Thyroid gland (tissue), 4 donors: ENCODE data around the gene SUMO3. TPM values are rescaled to one million over a fixed set of nuclear protein-coding genes. Genes with fewer than 3 reads are reported as not detected.
"Not testable (repeated sequence)": the region's sequence is repeated elsewhere in the genome, so short reads cannot be mapped to it uniquely, and the experiment has no call there.

Source experiments
- DNase-seq, 2 donors: peaks; one replicate each; pipeline ENCODE4 v3.0.0-alpha.2; 2019
- H3K27ac ChIP-seq, 3 donors: fragments of 200-600 bp; sonication (generic); 1 replicate in 2 of 3; 2 replicates in 1 of 3; pipeline ENCODE4 v1.5.1; 2016 to 2019; ENCODE audit warnings: mild to moderate bottlenecking in 1 of 3, moderate library complexity in 1 of 3
- H3K27me3 ChIP-seq: fragments of 200-600 bp; sonication (generic); one replicate; pipeline ENCODE4 v1.5.1; 2019
- H3K36me3 ChIP-seq, 2 donors: fragments of 200-600 bp; sonication (generic); one replicate each; pipeline ENCODE4 v1.5.1; 2016 to 2019
- H3K4me1 ChIP-seq, 2 donors: fragments of 200-600 bp; sonication (generic); one replicate each; pipeline ENCODE4 v1.5.1; 2017 to 2019
- H3K4me3 ChIP-seq, 3 donors: fragments of 200-600 bp; sonication (generic); replicated peaks in 1 of 3; 1 replicate in 2 of 3; 2 replicates in 1 of 3; pipeline ENCODE4 v1.5.1; 2016; ENCODE audit warnings: mild to moderate bottlenecking in 1 of 3
- H3K9me3 ChIP-seq: fragments of 200-600 bp; sonication (generic); one replicate; pipeline ENCODE4 v1.5.1; 2017
- CTCF ChIP-seq, 6 experiments: fragments of 200-600 bp in 3 of 6; fragments of 450-650 bp in 3 of 6; sonication (generic) in 3 of 6; IDR thresholded peaks; one replicate each; pipeline ENCODE4 v1.5.1; 2016 to 2019; ENCODE audit warnings: antibody characterized with exemption in 6 of 6, mild to moderate bottlenecking in 2 of 6, inconsistent platforms in 1 of 6, moderate library complexity in 1 of 6
- POLR2A ChIP-seq, 2 donors: fragments of 450-650 bp; IDR thresholded peaks; one replicate each; pipeline ENCODE4 v1.6.1; 2017; ENCODE audit warnings: antibody characterized with exemption in 2 of 2, mild to moderate bottlenecking in 2 of 2, moderate library complexity in 1 of 2
- WGBS, 2 donors: methylation state at CpG; one replicate each; pipeline ENCODE4 v1.1.5; 2017; 5-methylcytosine and 5-hydroxymethylcytosine counted together
- intact Hi-C: fragments of 100-400 bp; cut with DNase I; formaldehyde crosslinking; loops from one replicate; pipeline ENCODE4 v1.15.1; 2023
- total RNA-seq, 4 donors: library from RNA; depleted of rRNA; stranded (reverse); fragments of >200 nt; gene quantifications; one replicate each; pipeline ENCODE4 v1.2.3, GENCODE V29; 2016

Gene SUMO3
- total RNA-seq, 4 donors from 2014 or later = 65.7 to 127 (median 87.8) TPM

GRCh38 chr21:44834231-44834950, 16.5 kb upstream of the SUMO3 start:
- H3K9me3 ChIP-seq = no peaks in the 10 kb centered on the region
- no peak for DNase-seq
- 82 to 85% methylated on average over 25 to 26 of the region's 26 CpGs for WGBS, 2 donors
- H3K36me3 ChIP-seq = no peaks in the 10 kb centered on the region
- intact Hi-C loops = no loop called here
- no peak overlapping the region for H3K4me3 ChIP-seq
- peaks cover 0 to 15% of the 10 kb centered on the region in 2 donors for H3K4me1 ChIP-seq
- no peak for TF ChIP-seq POLR2A (IDR thresholded peaks at IDR 0.05)
- no peak for TF ChIP-seq CTCF (IDR thresholded peaks at IDR 0.05)
- no peaks in the 10 kb centered on the region for H3K27me3 ChIP-seq
- no peak overlapping the region for H3K27ac ChIP-seq

- Histone ChIP-seq H3K9me3 (no peaks in the 10 kb centered on the region), H3K36me3 (no peaks in the 10 kb centered on the region), H3K27me3 (no peaks in the 10 kb centered on the region), H3K27ac (no peak overlapping the region), H3K4me1 (peaks cover 0 to 15% of the 10 kb centered on the region in 2 donors), H3K4me3 (no peak overlapping the region)
- TF ChIP-seq POLR2A (IDR thresholded peaks at IDR 0.05) (no peak), CTCF (IDR thresholded peaks at IDR 0.05) (no peak)
- WGBS, 2 donors = 85 to 91% methylated on average over 5 of the region's 5 CpGs
- intact Hi-C loops = no loop called here
- DNase-seq = no peak
Observed at GRCh38 chr21:44833663-44834062, 15.8 kb upstream of the SUMO3 start.

DNA sequence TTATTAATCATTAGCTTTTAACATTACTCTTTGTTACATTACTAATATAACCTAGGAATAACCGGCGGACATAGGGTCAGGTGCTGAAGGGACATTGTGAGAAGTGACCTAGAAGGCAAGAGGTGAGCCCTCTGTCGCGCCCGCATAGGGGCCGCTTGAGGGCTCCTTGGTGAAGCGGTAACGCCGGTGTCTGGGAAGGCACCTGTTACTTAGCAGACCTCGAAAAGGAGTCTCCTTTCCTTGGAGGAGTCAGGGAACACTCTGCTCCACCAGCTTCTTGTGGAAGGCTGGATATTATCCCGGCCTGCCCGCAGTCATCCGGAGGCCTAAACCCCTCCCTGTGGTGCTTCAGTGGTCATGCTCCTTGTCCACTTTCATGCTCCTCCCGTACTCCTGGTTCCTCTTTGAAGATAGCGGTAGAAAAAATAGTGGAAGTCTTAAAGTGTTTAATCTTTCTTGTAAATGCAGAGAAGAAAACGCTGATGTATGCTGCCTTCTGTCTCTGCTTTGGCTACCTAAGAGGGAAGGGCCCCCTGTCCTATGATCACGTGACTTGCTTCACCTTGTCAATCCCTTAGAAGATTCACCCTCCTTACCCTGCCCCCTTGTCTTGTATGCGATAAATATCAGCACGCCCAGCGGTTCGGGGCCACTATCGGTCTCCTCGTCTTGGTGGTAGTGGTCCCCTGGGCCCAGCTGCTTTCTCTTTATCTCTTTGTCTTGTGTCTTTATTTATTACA, 14.8 kb upstream of the SUMO3 start:
- H3K9me3 ChIP-seq, H3K27me3 ChIP-seq, H3K36me3 ChIP-seq, intact Hi-C loops, H3K27ac ChIP-seq, H3K4me3 ChIP-seq: not testable (repeated sequence)
- WGBS, 2 donors = 55 to 59% methylated on average over 23 of the region's 23 CpGs
- DNase-seq = peak; percentile 69 to 71
- H3K4me1 ChIP-seq = peaks cover 0 to 15% of the 10 kb centered on the region in 2 donors

GRCh38 chr21:44831227-44831860, 13.5 kb upstream of the SUMO3 start:
- H3K27ac ChIP-seq = no peak overlapping the region
- H3K4me1 ChIP-seq = peaks cover 0 to 9% of the 10 kb centered on the region in 2 donors
- no peak for DNase-seq
- no peak overlapping the region for H3K4me3 ChIP-seq
- H3K36me3 ChIP-seq = no peaks in the 10 kb centered on the region
- intact Hi-C loops = no loop called here
- no peaks in the 10 kb centered on the region for H3K9me3 ChIP-seq
- no peak for TF ChIP-seq CTCF (IDR thresholded peaks at IDR 0.05)
- no peak for TF ChIP-seq POLR2A (IDR thresholded peaks at IDR 0.05)
- H3K27me3 ChIP-seq = no peaks in the 10 kb centered on the region
- WGBS, 2 donors = 72 to 87% methylated on average over 7 of the region's 7 CpGs

DNA sequence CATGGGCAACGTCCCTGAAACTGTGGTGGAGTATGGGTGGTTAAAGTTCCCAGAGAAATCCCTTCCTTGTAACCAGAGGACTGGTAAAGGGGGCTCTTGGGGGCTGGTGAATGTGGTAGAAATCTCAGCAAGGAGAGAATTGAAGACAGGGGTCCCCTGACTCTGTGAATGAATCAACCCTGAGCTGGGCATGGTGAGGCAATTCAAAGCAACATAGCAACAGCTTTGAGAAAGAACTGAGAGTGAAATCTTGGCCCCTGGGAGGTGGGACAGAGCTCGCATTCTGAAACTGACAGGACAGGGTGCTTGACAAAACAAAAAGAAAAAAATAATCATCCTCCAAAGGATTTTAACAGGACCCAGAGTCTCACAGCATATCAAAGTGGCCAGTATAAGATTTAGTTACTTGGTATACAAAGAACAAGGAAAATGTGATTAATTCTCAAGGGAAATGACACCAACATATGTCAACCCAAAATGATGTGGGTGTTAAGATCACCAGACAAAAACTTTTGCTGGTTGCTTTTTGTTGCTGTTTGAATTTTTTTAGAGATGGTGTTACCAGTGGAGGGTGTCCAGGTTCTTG, 11.7 kb upstream of the SUMO3 start:
- Histone ChIP-seq H3K27ac (no peak overlapping the region), H3K4me1 (peaks cover 0 to 8% of the 10 kb centered on the region in 2 donors), H3K27me3 (no peaks in the 10 kb centered on the region), H3K36me3 (no peaks in the 10 kb centered on the region), H3K4me3 (no peak overlapping the region), H3K9me3 (no peaks in the 10 kb centered on the region)
- 67 to 72% methylated on average over 2 of the region's 2 CpGs for WGBS, 2 donors
- no peak for DNase-seq
- TF ChIP-seq POLR2A (IDR thresholded peaks at IDR 0.05) (no peak), CTCF (IDR thresholded peaks at IDR 0.05) (no peak)
- intact Hi-C loops = no loop called here
